HAP-1 (cell line): Measurements from ENCODE around the gene NETO2.
"Not testable (repeated sequence)": the region's sequence is repeated elsewhere in the genome, so short reads cannot be mapped to it uniquely, and the experiment has no call there.

Experiments used
- DNase-seq, 2 experiments: peaks; one replicate each; pipeline ENCODE4 v3.0.0-alpha.2; 2016 to 2020; ENCODE audit warnings: low spot score in 2 of 2
- H3K27me3 ChIP-seq: fragments of 250-450 bp; sonication (Bioruptor Pico); 2 replicates; pipeline ENCODE4 v1.5.1; 2020; ENCODE audit warnings: low read depth, mild to moderate bottlenecking, moderate library complexity
- H3K36me3 ChIP-seq: fragments of 250-450 bp; sonication (Bioruptor Pico); replicated peaks from 2 replicates; pipeline ENCODE4 v1.5.1; 2020; ENCODE audit warnings: mild to moderate bottlenecking
- H3K4me1 ChIP-seq: fragments of 250-450 bp; sonication (Bioruptor Pico); 2 replicates; pipeline ENCODE4 v1.5.1; 2020; ENCODE audit warnings: mild to moderate bottlenecking
- H3K4me3 ChIP-seq: fragments of 250-450 bp; sonication (Bioruptor Pico); 2 replicates; pipeline ENCODE4 v1.5.1; 2020; ENCODE audit warnings: mild to moderate bottlenecking, moderate library complexity
- H3K9me3 ChIP-seq: fragments of 250-450 bp; sonication (Bioruptor Pico); 2 replicates; pipeline ENCODE4 v1.5.1; 2020; ENCODE audit warnings: mild to moderate bottlenecking, moderate library complexity
- in situ Hi-C: fragments of 300-500 bp; cut with MboI; formaldehyde crosslinking; loops from 3 replicates; pipeline ENCODE4 v1.14.3; 2020; ENCODE audit warnings: low sequenced_read_pairs, inconsistent platforms, mixed read lengths

Gene NETO2

GRCh38 chr16:47142821-47143676 is 696 bp downstream of the NETO2 start:
- Histone ChIP-seq H3K4me3 (peak overlapping the region; percentile 55), H3K27me3 (no peaks in the 10 kb centered on the region), H3K36me3 (no peaks in the 10 kb centered on the region), H3K9me3 (no peaks in the 10 kb centered on the region), H3K4me1 (peaks cover 6% of the 10 kb centered on the region; the same call in 1 of the 2 replicates)
- peak; percentile 75 to 82 for DNase-seq
- in situ Hi-C loops = loop anchor here (10.0 kb wide), 2 partner anchors 722 to 1022 kb away; no protein-coding TSS in a partner anchor

DNA sequence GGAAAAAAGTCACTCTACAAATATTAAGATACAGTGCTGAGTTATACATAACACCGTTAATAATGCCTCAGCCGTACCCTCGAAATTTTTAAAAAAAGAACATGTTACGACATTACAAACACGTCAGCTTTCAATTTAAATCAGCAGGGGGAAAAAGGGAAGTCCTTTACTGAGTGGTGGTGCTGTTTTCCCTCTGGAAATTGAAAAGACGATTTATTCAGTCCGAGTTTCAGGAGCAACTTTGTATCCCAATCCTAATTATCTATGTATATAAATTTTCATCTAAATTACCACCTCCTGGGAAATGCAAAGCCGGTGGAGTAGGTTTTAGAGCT is 1.3 kb downstream of the NETO2 start:
- Histone ChIP-seq H3K4me1 (peaks cover 6% of the 10 kb centered on the region; the same call in 1 of the 2 replicates), H3K4me3 (peak overlapping the region; percentile 55), H3K36me3 (no peaks in the 10 kb centered on the region), H3K27me3 (no peaks in the 10 kb centered on the region), H3K9me3 (no peaks in the 10 kb centered on the region)
- in situ Hi-C loops = loop anchor here (10.0 kb wide), 2 partner anchors 722 to 1022 kb away; no protein-coding TSS in a partner anchor
- DNase-seq = no peak

DNA sequence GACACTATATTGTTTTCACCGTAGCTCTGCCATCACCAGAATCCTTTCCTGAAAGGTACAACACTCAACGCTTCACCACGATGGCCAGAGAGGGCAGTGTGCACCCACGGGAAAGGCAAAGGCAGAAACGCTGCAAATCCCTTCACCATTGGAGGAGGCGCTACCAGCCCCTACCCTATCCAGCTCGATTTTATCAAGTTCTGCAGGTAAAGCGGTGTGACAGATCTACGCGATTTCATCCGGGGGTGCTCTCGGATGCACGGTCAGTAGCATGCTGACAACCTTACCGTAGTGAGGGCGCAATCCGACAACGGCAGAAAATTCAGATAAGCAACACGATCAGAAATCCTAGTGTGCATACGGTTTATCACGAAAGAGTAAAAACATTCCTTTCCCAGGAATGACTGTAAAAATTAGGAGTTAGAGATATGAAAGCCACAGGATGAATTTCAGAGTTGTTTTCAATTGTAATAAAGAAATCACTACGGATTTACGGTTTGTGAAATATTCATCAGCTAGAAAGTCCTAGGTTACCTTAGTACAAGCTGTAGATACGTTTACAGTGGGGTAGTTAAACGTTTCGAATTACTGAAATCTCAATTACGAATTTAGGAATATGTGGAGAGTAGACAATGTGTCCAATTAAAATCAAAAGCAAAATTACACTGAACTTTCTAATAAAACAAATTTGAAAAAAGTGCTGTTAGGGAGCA is 1.8 kb downstream of the NETO2 start:
- Histone ChIP-seq H3K9me3 (no peaks in the 10 kb centered on the region), H3K4me3 (peak overlapping the region; percentile 55), H3K27me3 (no peaks in the 10 kb centered on the region), H3K36me3 (no peaks in the 10 kb centered on the region), H3K4me1 (peaks cover 6% of the 10 kb centered on the region; the same call in 1 of the 2 replicates)
- peak; percentile 88 to 92 for DNase-seq
- in situ Hi-C loops = loop anchor here (10.0 kb wide), 2 partner anchors 723 to 1023 kb away; no protein-coding TSS in a partner anchor

DNA sequence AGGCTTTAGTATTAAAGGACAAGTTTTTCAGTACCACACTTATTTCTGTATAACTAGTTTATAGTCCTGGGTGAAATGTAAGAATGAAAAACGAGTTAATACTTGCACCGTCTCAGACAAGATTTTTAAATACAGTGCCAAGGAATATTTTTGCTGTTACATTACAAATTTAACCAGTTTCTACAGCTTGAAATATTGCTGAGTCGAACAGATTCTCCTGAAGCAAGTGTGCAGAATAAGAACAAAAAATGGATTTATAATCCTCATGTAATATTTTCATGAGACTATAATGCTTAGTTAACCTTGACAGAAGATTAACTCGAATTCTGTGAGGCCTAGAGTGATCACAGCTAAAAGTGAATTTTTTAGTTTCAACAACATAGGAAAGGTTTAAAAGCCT is 3.1 kb downstream of the NETO2 start:
- Histone ChIP-seq H3K9me3 (no peaks in the 10 kb centered on the region), H3K4me3 (no peak overlapping the region), H3K36me3 (no peaks in the 10 kb centered on the region), H3K4me1 (peaks cover 6% of the 10 kb centered on the region; the same call in 1 of the 2 replicates), H3K27me3 (no peaks in the 10 kb centered on the region)
- in situ Hi-C loops = loop anchor here (10.0 kb wide), 2 partner anchors 724 to 1024 kb away; no protein-coding TSS in a partner anchor
- no peak for DNase-seq

- Histone ChIP-seq H3K36me3 (no peaks in the 10 kb centered on the region), H3K4me3 (no peak overlapping the region), H3K4me1 (peaks cover 6% of the 10 kb centered on the region; the same call in 1 of the 2 replicates), H3K27me3 (no peaks in the 10 kb centered on the region), H3K9me3 (no peaks in the 10 kb centered on the region)
- no peak for DNase-seq
- in situ Hi-C loops = loop anchor here (10.0 kb wide), 2 partner anchors 725 to 1025 kb away; no protein-coding TSS in a partner anchor
Observed at GRCh38 chr16:47139561-47140185, 4.1 kb downstream of the NETO2 start.

GRCh38 chr16:47137925-47138324 is 5.8 kb downstream of the NETO2 start:
- H3K36me3 ChIP-seq, H3K4me1 ChIP-seq, in situ Hi-C loops, H3K27me3 ChIP-seq, DNase-seq, H3K9me3 ChIP-seq, H3K4me3 ChIP-seq: not testable (repeated sequence)

GRCh38 chr16:47136099-47136842 is 7.5 kb downstream of the NETO2 start:
- H3K4me1 ChIP-seq = peaks cover 6% of the 10 kb centered on the region; the same call in 1 of the 2 replicates
- no peaks in the 10 kb centered on the region for H3K36me3 ChIP-seq
- H3K9me3 ChIP-seq = no peaks in the 10 kb centered on the region
- H3K27me3 ChIP-seq = no peaks in the 10 kb centered on the region
- no peak overlapping the region for H3K4me3 ChIP-seq
- in situ Hi-C loops = no loop called here
- no peak for DNase-seq

DNA sequence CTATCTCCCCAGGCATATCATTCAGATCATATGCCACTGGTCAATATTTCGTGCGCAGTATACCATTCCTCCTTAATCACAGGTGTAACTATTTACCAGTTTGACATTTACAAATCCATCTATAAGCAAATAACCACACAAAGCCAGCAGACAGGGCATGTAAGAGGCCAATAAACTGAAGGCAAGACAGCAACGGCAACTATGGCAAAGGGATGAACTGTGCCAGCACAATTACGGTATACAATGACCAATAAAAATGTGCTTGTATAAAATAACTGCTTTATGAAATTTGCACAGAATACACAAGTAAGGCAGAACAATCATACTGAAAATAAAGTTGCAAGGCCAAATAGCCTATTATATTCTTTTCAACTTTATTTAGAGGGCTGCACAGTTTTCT is 9.2 kb downstream of the NETO2 start:
- in situ Hi-C loops = no loop called here
- Histone ChIP-seq H3K4me3 (no peak overlapping the region), H3K9me3 (no peaks in the 10 kb centered on the region), H3K27me3 (no peaks in the 10 kb centered on the region), H3K36me3 (no peaks in the 10 kb centered on the region; the same call in 1 of the 2 replicates), H3K4me1 (no peaks in the 10 kb centered on the region)
- DNase-seq = no peak

DNA sequence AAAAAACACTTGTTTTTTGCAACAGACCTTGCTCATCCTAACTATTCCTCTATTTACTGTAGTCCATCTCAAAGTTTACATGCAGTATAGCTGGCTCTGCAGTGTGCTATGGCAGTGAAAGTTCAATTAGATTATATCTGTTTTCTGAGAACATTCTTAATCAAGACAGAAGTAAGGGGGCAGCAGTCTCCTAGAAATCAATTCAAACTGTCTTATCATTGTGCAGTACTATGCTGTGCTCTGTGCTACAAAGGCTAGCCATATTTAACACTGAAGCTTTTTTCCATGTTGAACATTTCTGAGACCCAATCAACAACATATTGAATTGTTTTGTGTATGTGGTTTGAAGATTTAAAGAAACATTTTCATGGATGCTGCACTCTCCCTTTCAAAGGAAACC is 11.4 kb downstream of the NETO2 start:
- DNase-seq = no peak
- H3K9me3 ChIP-seq = no peaks in the 10 kb centered on the region
- no peaks in the 10 kb centered on the region for H3K4me1 ChIP-seq
- H3K36me3 ChIP-seq = peaks cover 9% of the 10 kb centered on the region
- in situ Hi-C loops = no loop called here
- no peaks in the 10 kb centered on the region for H3K27me3 ChIP-seq
- H3K4me3 ChIP-seq = no peak overlapping the region

- peaks cover 9% of the 10 kb centered on the region for H3K36me3 ChIP-seq
- H3K4me1 ChIP-seq = peaks cover 4% of the 10 kb centered on the region; the same call in 1 of the 2 replicates
- in situ Hi-C loops = no loop called here
- no peak for DNase-seq
- H3K4me3 ChIP-seq = no peak overlapping the region
- no peaks in the 10 kb centered on the region for H3K27me3 ChIP-seq
- H3K9me3 ChIP-seq = no peaks in the 10 kb centered on the region
Observed at GRCh38 chr16:47129755-47130435, 13.8 kb downstream of the NETO2 start.

DNA sequence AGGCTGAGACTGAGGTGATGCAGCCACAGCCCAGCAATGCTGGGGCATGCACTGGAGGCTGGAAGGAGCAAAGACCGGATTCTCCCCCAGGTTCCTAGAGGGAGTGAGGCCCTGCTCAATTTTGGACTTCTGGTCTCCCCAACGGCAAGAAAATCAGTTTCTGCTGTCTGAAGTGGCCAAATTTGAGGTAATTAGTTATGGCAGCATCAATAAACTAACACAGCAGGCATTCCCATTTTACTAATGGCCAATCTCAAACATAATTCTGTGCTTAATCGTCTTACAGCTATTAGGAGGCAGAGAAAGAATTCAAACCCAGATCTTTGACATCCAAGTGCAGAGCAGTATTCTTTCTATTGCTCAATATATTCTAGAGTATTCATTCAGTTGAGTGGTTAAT is 16.2 kb downstream of the NETO2 start:
- Histone ChIP-seq H3K27me3 (no peaks in the 10 kb centered on the region), H3K4me1 (peaks cover 4% of the 10 kb centered on the region; the same call in 1 of the 2 replicates), H3K36me3 (peaks cover 9% of the 10 kb centered on the region), H3K9me3 (no peaks in the 10 kb centered on the region), H3K4me3 (no peak overlapping the region)
- in situ Hi-C loops = no loop called here
- no peak for DNase-seq

GRCh38 chr16:47125757-47126156 is 18.0 kb downstream of the NETO2 start:
- Histone ChIP-seq H3K36me3 (peaks cover 15% of the 10 kb centered on the region), H3K4me1 (peaks cover 4% of the 10 kb centered on the region; the same call in 1 of the 2 replicates)

More at GRCh38 chr16:47125757-47126156, 18.0 kb downstream of the NETO2 start:
- in situ Hi-C loops = no loop called here
- Histone ChIP-seq H3K4me3 (no peak overlapping the region), H3K9me3 (no peaks in the 10 kb centered on the region), H3K27me3 (no peaks in the 10 kb centered on the region)
- no peak for DNase-seq
